Body of pancreas (tissue), 4 donors: ENCODE results near the gene SLC9A2.

Experiments used
- POLR2A ChIP-seq, 3 donors: fragments of 450-650 bp; IDR thresholded peaks; one replicate each; pipeline ENCODE4 v1.6.1; 2016; ENCODE audit warnings: antibody characterized with exemption in 3 of 3, mild to moderate bottlenecking in 2 of 3
- TF ChIP-seq, protein P1 (sequence below), 7 experiments: fragments of 450-650 bp in 4 of 7; fragments of 200-600 bp in 3 of 7; sonication (generic) in 3 of 7; IDR thresholded peaks; one replicate each; pipeline ENCODE4 v1.5.1; 2016 to 2019; ENCODE audit warnings: antibody characterized with exemption in 7 of 7

DNA sequence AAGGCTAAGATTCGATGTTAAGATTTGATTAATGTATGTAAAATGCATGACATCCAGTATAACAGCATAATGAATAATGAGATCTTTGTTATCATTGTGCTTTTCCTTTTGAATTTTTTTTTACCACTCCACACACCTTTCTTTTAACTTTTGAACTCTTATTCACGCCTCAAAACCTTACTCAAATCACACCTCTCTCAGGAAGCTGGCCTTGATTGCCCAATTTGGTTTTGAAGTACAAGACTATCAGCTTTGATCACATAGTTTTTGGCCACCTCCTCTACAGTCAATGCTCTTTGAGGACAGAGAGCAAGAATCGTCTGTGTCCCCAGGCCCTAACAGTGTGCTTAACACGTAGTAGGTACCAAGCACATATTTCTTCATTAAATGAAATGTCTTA is 29.9 kb upstream of the SLC9A2 start:
- TF ChIP-seq, protein P1, sequence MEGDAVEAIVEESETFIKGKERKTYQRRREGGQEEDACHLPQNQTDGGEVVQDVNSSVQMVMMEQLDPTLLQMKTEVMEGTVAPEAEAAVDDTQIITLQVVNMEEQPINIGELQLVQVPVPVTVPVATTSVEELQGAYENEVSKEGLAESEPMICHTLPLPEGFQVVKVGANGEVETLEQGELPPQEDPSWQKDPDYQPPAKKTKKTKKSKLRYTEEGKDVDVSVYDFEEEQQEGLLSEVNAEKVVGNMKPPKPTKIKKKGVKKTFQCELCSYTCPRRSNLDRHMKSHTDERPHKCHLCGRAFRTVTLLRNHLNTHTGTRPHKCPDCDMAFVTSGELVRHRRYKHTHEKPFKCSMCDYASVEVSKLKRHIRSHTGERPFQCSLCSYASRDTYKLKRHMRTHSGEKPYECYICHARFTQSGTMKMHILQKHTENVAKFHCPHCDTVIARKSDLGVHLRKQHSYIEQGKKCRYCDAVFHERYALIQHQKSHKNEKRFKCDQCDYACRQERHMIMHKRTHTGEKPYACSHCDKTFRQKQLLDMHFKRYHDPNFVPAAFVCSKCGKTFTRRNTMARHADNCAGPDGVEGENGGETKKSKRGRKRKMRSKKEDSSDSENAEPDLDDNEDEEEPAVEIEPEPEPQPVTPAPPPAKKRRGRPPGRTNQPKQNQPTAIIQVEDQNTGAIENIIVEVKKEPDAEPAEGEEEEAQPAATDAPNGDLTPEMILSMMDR (IDR thresholded peaks at IDR 0.05): no peak
- no peak for TF ChIP-seq POLR2A (IDR thresholded peaks at IDR 0.05)
